ENCODE data around the gene LCE2C.

LCE2C gene

GRCh38 chr1:152725261-152725660 lies 50.2 kb downstream of the LCE2C start:
- no peak for DNase-seq (ENCODE audit: low read depth, low spot score)

Data from smooth muscle cell of the brain vasculature (primary cell).